ENCODE data around the gene CHST2.
A peak's percentile ranks its signal among the peaks of the same experiment; 100 is the strongest.
"Not testable (repeated sequence)": the region's sequence is repeated elsewhere in the genome, so short reads cannot be mapped to it uniquely, and the experiment has no call there.

The CHST2 gene, protein sequence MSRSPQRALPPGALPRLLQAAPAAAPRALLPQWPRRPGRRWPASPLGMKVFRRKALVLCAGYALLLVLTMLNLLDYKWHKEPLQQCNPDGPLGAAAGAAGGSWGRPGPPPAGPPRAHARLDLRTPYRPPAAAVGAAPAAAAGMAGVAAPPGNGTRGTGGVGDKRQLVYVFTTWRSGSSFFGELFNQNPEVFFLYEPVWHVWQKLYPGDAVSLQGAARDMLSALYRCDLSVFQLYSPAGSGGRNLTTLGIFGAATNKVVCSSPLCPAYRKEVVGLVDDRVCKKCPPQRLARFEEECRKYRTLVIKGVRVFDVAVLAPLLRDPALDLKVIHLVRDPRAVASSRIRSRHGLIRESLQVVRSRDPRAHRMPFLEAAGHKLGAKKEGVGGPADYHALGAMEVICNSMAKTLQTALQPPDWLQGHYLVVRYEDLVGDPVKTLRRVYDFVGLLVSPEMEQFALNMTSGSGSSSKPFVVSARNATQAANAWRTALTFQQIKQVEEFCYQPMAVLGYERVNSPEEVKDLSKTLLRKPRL

DNA sequence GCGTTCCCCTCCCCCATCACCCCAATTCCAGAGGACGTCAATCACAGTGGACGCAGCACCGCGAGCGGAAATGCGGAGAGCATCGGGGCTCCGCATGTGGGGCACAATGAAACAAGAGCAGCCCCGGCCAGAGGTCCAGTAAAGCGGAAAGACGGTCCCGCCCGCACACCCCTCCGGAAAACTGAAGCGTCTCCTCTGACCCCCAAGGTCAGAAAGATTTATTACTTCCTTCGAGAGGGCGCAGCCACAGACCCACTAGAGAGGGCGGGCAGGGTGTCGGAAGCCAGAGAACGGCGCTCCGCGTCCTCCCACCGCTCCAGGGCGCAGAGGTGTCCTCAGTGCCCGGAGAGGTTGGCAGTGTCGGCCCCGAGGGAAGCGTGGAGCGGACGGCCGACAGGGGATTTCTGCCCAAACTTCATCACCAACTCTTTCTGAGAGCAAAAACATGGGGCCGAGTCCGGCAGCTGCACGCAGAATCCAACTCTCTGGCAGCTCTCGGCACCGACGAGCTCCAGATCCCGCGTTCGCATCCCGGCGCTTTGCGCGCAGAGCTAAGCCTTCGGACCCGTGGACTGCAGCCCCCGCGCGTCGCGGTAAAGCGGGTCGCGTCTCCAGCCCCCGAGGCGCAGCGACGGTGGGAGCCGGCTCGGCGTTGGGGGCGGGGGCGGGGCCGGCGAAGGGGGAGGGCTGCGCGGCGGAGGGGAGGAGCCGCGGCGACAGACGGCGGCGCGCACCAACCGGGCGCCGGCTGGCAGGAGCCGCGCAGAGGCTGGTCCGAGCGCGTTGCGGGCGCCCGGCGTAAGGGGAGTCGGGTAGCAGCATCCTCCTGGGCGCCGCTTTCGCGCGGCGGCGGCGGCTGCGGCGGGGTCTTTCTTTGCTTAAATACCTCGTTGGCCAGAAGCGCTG lies at the start of gene CHST2:
Gene CHST2, plus strand, starts transcription at position 763 of the 906 bp plus-strand sequence. CDS start 1,046 bp downstream, outside the sequence.
- DNase-seq (ENCODE audit: low spot score): peak; percentile 85

DNA sequence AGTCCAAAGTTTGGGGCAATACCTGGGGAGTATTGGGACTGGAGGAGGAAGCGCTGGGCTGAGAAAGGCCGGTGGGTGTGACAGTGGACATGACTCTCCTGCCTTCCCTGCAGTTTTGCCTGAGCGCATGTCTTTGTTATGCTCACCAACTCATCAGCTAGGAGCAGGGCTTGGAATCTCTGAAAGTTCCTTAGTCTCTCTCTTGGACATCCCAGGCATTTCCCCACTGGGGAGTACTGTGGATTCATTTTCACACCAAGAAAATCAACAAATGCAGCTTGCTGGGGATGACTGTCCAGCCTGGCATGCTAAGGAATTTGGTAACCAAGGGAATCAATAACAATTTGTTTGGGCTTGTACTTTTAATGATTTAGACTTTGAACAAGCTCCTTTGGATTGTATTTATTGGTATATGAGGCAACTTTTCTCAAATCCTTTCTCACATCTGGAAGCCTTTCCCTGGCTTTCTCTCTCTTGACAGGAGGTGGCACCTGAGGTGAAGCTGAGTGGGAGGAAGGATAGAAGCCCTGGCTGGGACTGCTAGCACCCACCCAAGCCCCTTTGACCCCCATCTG lies 48.5 kb upstream of the CHST2 start:
- DNase-seq (ENCODE audit: low spot score): no peak

DNA sequence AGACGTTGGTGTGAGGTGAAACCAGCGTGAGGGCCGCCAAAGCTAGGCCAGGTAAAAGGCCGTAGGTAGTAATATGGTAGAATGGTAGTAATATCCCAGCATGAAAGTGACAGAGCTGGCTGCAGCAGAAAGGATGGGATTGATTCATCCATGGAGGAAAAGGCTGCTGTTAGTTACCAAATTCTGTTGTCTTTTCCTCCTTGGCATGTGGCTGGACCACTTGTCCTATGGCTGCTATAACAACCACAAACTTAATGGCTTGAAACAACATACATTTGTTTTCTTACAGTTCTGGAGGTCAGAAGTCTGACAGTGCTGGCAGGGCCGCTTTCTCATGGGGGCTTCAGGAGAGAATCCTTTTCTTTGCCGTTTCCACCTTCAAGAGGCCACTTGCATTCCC lies 47.8 kb upstream of the CHST2 start:
- DNase-seq (ENCODE audit: low spot score): no peak

DNA sequence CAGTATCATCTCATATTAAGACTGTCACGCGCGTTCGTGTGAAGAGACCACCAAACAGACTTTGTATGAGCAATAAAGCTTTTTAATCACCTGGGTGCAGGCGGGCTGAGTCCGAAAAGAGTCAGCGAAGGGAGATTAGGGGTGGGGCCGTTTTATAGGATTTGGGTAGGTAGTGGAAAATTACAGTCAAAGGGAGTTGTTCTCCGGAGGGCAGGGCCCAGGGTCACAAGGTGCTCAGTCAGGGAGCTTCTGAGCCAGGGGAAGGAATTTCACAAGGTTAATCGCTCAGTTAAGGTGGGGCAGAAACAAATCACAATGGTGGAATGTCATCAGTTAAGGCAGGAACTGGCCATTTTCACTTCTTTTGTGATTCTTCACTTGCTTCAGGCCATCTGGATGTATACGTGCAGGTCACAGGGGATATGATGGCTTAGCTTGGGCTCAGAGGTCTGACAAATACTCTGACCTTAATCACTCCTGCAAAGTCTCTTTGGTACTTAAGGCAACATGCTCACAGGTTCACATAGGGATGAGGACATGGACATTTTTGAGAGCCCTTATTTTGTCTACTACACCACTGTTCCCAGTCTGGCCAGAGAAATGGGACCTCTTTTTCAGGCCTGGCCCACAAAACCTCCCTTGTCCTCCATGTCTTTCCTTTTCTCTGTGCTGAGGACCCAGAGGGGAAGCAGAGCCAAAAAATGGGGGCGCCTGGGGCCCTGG lies 47.1 kb upstream of the CHST2 start:
- not testable (repeated sequence) for DNase-seq (ENCODE audit: low spot score)

DNA sequence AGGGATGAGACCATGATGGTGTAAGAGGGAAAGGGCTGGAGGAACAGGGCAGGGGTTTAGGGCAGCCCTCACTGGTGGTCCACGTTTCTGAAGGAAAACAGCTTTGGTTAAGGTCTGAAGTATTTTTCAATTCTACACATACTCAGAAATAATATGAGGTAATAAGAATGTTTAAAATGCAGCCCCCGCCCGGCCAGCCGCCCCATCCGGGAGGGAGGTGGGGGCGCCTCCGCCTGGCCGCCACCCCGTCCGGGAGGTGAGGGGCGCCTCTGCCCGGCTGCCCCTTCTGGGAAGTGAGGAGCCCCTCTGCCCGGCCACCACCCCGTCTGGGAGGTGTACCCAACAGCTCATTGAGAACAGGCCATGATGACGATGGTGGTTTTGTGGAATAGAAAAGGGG lies 46.0 kb upstream of the CHST2 start:
- DNase-seq (ENCODE audit: low spot score): not testable (repeated sequence)

DNA sequence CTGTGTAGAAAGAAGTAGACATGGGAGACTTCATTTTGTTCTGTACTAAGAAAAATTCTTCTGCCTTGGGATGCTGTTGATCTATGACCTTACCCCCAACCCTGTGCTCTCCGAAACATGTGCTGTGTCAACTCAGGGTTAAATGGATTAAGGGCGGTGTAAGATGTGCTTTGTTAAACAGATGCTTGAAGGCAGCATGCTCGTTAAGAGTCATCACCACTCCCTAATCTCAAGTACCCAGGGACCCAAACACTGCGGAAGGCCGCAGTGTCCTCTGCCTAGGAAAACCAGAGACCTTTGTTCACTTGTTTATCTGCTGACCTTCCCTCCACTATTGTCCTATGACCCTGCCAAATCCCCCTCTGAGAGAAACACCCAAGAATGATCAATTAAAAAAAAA lies 45.6 kb upstream of the CHST2 start:
- not testable (repeated sequence) for DNase-seq (ENCODE audit: low spot score)

DNA sequence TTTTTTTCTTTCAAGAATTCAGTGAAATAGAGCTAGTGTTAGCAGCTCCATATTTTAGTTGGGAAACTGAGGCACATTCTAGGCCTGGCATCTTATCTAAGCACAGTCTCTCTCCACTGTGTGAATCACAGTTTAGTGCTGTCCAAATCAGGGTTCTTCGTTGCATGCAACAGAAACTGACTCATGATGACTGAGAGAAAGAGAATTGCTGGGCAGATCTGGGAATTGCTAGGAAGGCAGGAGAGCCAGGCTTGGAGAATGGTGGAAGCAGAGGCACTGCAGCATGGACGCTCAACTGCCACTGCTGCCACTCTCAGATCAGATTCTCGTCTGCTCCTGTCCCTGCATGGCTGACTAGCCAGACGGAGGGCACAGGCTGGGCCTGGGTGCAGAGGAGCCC lies 40.7 kb upstream of the CHST2 start:
- no peak for DNase-seq (ENCODE audit: low spot score)

DNA sequence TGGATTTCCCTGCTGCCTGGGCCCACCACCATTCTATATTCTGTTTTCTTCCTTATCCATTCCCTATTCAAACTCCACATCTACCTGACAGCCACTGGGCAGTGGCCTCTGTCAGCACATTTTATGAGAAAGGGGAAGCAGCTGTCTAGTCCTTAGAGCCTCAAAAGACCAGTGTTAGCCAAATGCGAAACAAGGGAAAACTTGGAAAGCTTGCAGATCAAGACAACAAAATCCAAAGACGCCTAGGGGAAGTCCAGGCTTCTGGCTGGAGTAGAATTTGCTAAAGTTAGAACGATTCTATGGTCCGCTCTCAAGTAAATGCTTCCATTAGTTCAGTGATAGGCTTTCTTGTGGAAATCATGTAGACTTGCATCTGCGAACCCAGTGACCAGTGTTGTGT lies 39.4 kb upstream of the CHST2 start:
- DNase-seq (ENCODE audit: low spot score): no peak

DNA sequence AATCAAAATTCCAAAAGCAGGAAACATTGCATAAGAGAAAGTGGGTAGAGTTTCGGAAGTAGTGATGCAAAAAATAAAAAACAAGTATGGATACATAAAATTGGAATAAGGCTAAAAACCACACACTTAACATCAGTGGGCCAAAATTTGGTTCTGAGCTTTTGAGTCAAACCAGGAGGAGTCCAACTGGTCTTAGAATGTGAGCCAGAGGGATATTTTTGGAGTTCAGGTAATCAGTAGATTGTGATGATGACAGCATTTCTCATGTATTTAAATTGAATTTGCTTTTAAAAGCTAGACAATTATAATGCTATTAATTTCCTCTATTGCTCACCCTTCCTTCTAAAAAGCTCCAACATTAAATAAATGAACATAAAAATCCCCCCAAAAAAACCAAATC lies 38.2 kb upstream of the CHST2 start:
- no peak for DNase-seq (ENCODE audit: low spot score)

DNA sequence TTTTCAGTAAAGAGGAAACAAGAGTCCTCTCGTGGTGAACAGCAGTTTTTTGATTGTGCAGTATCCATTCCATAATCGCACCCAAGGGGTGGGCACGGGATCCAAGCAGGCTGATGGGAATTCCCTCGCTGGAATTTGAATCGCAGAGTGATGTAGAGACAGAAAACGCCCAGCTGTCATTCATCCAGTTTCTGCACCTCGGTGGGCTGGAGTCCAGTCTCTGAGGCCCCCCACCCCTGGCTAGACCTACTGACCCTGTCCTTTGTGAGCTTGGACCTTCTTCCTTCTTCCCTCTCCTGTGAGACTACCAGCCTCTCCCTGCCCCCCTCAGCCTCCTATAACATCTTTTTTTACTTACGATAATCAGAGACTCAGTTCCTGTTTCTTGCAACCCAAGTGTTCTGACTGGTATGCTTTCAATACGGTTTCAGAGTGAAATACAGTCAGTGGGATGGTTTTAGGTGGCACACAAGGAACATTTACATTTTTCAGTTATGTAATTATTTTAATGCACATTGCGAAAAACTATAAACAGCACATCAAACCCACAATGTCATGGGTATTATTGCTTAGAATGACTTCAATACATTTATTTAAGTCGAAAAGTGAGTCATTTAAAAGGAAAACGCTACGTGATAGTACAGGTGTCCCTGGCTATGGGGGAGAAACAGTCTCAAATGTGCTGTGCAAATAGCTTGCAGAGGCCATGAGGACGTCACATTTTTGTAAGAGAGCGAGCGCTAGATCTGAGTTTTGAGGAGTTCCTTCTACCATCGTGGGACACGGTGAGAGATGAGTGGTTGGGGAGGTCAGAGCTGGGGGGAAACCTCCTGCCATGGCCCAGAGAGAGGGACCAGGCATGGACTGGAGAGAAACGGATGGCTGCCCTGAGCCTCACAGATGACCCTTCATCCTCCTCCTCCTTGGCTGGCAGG lies 37.5 kb upstream of the CHST2 start:
- no peak for DNase-seq (ENCODE audit: low spot score)

DNA sequence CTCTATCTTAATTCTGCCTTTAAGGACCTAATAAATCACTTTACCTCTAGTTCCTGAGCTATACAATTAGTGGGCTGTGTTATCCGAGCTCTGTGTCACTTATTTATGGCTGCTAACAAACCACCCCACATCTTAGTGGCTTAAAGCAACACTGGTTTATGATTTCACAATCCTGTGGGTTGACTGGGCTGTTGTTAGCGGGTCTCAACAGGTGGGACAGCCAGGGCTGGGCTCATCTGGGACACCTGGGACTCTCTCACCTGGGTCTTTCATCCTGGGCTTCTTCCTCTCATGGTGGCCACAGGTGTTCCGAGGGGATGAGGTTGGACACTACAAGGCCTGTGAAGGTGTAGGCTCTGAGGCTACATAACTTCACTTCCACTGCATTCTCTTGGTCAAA lies 35.8 kb upstream of the CHST2 start:
- peak; percentile 18 for DNase-seq (ENCODE audit: low spot score)

DNA sequence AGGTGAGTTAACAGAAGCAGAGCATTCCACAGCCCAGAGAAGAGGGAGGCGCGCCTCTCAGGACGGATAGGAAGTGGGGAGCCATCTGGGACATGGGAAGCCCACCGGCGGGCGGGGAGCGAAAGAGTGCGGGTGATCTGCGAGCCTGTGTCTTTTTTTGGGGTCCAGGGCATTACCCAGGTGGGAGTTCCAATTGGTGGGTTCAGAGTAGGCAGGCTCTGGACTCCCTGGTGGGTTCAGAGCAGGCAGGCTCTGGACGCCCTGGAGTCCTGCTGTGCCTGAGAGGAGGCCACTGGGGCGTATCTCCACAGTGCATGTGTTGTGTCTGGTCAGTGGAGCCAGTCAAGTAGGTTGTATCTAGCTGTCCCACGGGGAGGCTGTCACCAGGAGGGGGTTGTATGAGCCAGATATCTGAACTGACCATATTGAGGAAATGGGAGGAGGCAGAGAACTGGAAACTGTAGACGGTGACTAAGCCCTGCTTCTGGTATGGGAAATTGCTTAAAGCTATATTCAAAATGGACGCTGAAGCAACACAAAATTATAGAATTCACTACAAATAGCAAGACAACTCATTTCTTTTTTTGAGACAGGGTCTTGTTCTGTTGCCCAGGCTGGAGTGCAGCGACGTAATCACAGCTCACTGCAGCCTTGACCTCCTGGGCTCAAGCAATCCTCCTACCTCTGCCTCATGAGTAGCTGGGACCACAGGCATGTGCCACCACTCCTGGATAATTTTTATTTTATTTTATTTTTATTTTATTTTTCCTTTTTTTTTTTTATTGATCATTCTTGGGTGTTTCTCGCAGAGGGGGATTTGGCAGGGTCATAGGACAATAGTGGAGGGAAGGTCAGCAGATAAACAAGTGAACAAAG lies 34.5 kb upstream of the CHST2 start:
- DNase-seq (ENCODE audit: low spot score): peak; percentile 99

DNA sequence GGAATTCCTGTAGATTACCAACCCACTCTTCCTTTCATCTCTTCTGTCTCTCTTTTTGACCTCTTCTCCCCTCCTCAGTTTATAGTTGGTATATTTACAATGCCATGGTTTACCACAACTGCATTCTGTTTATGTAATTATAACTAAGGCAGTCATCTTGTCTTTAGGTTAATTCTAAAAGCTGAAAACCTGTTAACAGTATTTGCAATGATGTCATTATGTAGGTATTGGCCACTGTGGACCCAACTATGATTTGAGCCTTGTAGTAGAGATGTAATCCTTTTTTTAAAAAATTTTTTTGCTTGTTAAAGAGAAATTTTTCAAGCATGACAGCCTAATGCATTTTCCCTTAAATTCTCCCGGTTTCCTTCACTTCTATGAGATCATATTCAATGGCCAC lies 30.7 kb upstream of the CHST2 start:
- DNase-seq (ENCODE audit: low spot score): no peak

DNA sequence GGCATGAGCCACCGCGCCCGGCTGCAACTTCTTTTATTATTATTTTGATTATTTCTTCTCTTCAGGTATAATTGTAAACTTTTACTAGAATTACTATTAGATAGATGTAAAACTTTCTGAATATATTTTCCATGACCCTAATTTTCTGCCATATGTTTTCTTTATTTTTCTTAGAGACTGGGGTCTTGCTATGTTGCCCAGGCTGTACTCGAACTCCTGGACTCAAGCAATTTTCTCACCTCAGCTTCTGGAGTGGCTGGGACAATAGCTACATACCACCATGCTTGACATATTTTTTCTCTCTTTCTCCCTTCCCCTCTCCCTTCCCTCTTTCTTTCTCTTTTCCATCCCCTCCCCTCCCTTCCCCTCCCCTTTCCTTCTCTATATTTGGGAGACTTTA lies 29.6 kb upstream of the CHST2 start:
- no peak for DNase-seq (ENCODE audit: low spot score)

DNA sequence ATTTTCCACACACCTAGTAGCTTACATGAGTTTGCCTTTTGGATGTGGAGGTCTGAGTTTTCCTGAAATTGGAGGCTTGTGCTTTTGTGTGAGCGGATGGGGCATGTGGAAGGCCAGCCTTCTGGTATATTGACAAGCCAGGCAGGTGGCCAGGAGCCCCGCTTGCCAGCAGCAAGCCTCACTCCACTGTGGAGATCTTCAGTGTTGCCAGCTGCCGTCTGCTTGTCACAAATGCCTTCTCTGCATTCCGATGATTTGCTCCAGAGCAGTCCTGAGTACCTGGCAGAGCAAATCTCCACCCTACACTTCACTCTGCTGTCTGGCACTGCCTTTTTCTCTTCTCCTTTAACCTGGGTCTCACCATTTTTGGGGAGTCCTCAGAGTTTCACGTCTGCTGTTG lies 29.1 kb upstream of the CHST2 start:
- no peak for DNase-seq (ENCODE audit: low spot score)

DNA sequence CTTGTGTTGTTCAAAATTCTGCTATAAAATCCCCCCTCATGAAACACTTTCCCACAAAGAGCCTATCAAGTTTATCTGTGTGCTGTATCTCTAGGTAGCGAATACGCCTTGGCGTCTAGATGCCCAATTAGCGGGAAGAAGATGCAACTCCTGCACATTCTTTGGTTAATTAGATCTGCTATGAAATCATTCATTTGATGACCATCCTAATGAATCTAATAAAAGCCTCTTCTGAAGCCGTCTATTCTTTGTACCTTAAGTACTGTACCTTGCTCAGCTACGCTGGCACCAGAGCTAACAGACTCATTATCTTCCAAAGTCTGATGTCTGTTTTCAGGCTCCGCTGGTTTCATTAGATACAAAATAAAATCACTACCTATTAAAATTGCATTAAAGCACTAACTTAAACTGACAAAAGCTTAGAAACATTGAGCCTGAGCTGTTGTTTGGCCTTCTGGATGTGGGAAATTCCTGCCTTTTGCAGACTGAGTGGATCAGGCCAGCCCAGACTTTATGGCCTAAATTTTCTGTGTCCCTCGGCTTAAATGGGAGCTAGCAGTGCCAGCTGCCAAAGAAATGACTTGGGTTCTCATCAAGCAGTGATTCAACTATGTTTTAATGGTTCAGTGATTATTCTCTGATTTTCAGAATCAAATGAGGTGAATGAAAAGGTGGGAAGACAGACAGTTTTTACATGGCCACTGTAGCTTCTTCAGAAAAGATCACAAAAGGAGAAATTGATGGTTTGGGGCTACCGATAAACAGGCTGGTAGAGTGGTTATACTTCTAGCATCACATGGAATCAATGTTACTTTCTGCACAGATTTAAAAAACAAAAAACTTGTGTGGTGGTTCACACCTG lies 28.4 kb upstream of the CHST2 start:
- no peak for DNase-seq (ENCODE audit: low spot score)

DNA sequence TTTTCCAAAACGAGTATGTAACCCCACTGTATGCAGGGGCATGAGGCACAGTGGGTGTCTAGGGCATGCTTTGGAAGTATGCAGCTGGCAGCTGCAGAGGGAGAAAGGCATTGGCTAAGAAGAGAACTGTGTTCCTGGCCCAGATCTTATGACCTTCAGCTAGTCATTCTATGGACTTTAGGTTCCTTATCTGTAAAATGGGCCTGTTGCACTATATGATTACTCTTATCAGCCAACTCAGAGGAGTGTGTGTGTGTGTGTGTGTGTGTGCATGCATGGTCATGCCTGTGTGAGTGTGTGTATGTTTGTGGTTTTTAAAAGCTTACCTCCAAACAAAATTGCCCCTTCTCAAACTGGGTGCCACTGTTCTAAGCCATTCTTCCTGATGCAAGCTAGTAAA lies 27.4 kb upstream of the CHST2 start:
- peak; percentile 82 for DNase-seq (ENCODE audit: low spot score)

DNA sequence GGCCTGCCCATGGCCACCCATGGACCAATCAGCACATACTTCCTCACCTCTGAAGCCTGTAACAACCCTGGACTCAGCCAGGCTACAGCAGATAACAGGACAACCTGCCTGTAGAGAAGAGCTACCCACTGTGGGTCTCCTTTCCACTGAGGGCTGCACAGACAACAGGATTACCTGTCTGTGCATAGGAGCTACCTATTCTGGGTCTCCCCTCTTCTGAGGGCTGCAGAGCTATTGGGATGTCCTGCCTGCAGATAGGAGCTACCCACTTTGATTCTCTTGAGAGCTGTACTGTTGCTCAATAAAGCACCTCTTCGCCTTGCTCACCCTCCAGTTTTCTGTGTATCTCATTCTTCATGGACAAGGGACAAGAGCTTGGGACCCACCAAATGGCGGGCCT lies 23.8 kb upstream of the CHST2 start:
- DNase-seq (ENCODE audit: low spot score): no peak

Measured in hematopoietic multipotent progenitor cell treated with erythropoietin and hydrocortisone succinate and interleukin-3 and kit ligand, for 15 days (in vitro differentiated cells).